ENCODE measurements around the gene TBX1.

DNA sequence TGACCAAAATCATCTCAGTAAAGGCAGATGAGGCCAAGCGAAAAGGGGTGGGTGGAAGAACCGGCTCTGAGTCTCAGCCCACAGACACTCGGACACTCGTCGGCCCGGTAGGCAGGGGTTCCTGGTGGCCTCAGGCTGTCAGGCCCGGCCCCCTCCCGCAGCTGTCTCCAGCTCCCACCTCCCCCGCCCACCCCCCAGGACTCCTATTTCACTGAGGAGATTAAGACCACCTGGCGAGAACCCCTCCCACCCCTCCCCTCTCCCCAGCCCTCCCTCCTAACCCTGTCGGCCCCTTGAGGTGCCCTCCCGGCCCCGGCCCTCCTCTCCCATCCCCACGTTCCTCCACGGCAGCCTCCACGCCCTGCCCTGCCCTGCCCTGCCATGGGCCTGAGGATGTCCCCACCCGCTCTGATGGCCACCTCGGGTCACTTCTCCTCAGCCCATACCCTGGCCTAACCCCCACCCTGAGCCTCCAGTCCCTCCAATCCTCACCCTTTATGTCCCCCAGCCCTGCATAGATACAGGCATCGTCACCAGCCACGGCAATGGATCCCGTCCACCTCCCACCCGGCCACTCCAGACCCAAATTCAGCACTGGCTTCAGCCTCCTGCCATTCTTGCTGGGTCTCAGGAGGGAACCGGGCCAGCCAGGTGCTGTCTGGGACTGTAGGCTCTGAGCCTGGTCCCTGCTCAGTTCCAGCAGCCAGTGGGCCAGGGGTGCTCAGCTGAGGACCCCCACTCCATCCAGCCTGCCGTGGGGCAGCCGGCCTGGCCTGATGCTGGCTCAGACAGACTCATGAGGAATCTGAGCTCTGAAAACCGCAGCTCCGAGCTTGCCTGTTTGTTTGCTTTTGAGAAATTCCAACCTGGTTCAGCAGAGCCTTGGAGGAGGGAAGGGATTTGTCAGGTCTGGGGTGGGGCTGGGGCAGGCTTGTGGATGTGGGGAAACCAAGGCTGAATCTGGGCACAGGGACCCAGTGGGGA is 9.8 kb upstream of the TBX1 start:
- TF ChIP-seq, protein P1, sequence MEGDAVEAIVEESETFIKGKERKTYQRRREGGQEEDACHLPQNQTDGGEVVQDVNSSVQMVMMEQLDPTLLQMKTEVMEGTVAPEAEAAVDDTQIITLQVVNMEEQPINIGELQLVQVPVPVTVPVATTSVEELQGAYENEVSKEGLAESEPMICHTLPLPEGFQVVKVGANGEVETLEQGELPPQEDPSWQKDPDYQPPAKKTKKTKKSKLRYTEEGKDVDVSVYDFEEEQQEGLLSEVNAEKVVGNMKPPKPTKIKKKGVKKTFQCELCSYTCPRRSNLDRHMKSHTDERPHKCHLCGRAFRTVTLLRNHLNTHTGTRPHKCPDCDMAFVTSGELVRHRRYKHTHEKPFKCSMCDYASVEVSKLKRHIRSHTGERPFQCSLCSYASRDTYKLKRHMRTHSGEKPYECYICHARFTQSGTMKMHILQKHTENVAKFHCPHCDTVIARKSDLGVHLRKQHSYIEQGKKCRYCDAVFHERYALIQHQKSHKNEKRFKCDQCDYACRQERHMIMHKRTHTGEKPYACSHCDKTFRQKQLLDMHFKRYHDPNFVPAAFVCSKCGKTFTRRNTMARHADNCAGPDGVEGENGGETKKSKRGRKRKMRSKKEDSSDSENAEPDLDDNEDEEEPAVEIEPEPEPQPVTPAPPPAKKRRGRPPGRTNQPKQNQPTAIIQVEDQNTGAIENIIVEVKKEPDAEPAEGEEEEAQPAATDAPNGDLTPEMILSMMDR (IDR thresholded peaks at IDR 0.05; ENCODE audit: poor library complexity): no peak
- TF ChIP-seq EZH2 (IDR thresholded peaks at IDR 0.05; ENCODE audit: borderline replicate concordance) (no peak), EZH2phosphoT487 (IDR thresholded peaks at IDR 0.05; ENCODE audit: low read depth, severe bottlenecking, unreplicated experiment) (no peak)

Data from hepatocyte (in vitro differentiated cells).